MCF 10A (cell line): Measurements from ENCODE around the gene PTPN13. TPM values are rescaled to one million over a fixed set of nuclear protein-coding genes. Genes with fewer than 3 reads are reported as not detected.

Source experiments
- BruUV-seq: library from RNA; stranded (reverse); fragments of 400-500 nt; replicated peaks from 2 replicates; lab custom pipeline; 2021; lab: Mats Ljungman, UMichigan
- CTCF ChIA-PET: fragments of 300-600 bp; sonication (Branson Sonifier 250); formaldehyde crosslinking; extraction: SDS; loops from one replicate; lab custom pipeline; 2021; ENCODE audit warnings: antibody characterized with exemption, inconsistent platforms; lab: Yijun Ruan, JAX
- POLR2A ChIA-PET: fragments of 300-600, 350-650 bp; sonication (Branson Sonifier 250); formaldehyde crosslinking; extraction: SDS; loops from one replicate; lab custom pipeline; 2020; ENCODE audit warnings: antibody characterized with exemption, inconsistent platforms; lab: Yijun Ruan, JAX
- DNase-seq: peaks from one replicate; pipeline ENCODE4 v3.0.0-alpha.2; 2018; ENCODE audit not compliant: unreplicated experiment
- H3K27ac Mint-ChIP-seq: one replicate; pipeline ENCODE4 v1.8.0; 2022; ENCODE audit warnings: mild to moderate bottlenecking, low read depth, mixed read lengths; ENCODE audit not compliant: unreplicated experiment
- H3K27me3 Mint-ChIP-seq: one replicate; pipeline ENCODE4 v1.8.0; 2022; ENCODE audit warnings: mixed read lengths; ENCODE audit not compliant: insufficient read depth, unreplicated experiment
- H3K36me3 Mint-ChIP-seq: one replicate; pipeline ENCODE4 v1.8.0; 2022; ENCODE audit warnings: mild to moderate bottlenecking, moderate library complexity, mixed read lengths; ENCODE audit not compliant: insufficient read depth, unreplicated experiment
- H3K4me1 Mint-ChIP-seq: one replicate; pipeline ENCODE4 v1.8.0; 2022; ENCODE audit warnings: mixed read lengths; ENCODE audit not compliant: insufficient read depth, unreplicated experiment
- H3K4me3 Mint-ChIP-seq: one replicate; pipeline ENCODE4 v1.8.0; 2022; ENCODE audit warnings: mild to moderate bottlenecking, moderate library complexity, mixed read lengths; ENCODE audit not compliant: unreplicated experiment
- H3K9me3 Mint-ChIP-seq: one replicate; pipeline ENCODE4 v1.8.0; 2022; ENCODE audit warnings: mixed read lengths; ENCODE audit not compliant: unreplicated experiment
- CTCF ChIP-seq: fragments of 200-600 bp; IDR thresholded peaks from one replicate; pipeline ENCODE4 v1.8.0; 2022; ENCODE audit warnings: antibody characterized with exemption, mild to moderate bottlenecking; ENCODE audit not compliant: unreplicated experiment
- intact Hi-C: fragments of 100-400 bp; cut with micrococcal nuclease; formaldehyde crosslinking; loops from 2 replicates; pipeline ENCODE4 v1.14.1; 2022
- total RNA-seq: library from RNA; stranded (reverse); gene quantifications from 2 replicates; pipeline ENCODE4 v1.2.3, GENCODE V29; 2022

The PTPN13 gene
- total RNA-seq, 1 experiment from 2014 or later: 28.3 TPM

DNA sequence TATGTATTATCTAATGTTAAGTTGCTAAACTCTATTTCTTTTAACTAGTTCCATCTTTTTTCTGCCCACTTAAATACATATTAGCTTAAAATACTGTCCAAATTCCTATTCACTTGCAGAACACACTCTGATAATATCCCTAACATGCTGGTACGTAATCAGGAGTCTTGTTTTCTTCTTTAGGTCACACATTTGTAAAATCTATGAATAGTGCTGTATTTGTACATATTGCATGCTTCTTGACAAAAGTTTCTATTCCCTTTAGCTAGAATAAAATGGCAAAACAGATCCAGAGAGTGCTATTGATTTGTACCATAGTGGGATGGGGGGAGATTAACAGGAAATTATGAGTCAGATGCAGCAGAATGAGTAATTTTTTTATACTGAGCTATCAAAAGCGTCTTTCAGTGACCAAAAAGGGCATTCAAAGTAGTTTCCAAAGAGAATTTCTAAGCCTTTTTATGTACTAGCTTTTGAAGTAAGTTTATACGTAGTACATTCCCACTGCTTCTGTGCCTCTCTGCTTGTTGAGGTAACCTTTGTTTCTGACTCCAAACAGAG lies 126.5 kb downstream of the PTPN13 start:
- Mint-ChIP-seq H3K9me3 (no peaks in the 10 kb centered on the region), H3K4me1 (no peaks in the 10 kb centered on the region), H3K27me3 (no peaks in the 10 kb centered on the region), H3K36me3 (peaks cover 21% of the 10 kb centered on the region), H3K27ac (no peak overlapping the region), H3K4me3 (no peak overlapping the region)
- no TSS peak for BruUV-seq
- TF ChIP-seq CTCF: no peak
- CTCF ChIA-PET: interaction anchor here (0.6 to 1.9 kb wide), 4 partner anchors 104 to 1523 kb away, joined by 3 to 4 read pairs (median 3); partner anchors contain the start of gene PTPN13
- no peak for DNase-seq
- POLR2A ChIA-PET: interaction anchor here (0.6 to 1.3 kb wide), 4 partner anchors 11 to 215 kb away, joined by 3 to 5 read pairs (median 4); partner anchors contain the start of gene PTPN13
- intact Hi-C loops: no loop called here

GRCh38 chr4:86721412-86721811 lies 127.3 kb downstream of the PTPN13 start:
- Mint-ChIP-seq H3K9me3 (no peaks in the 10 kb centered on the region), H3K36me3 (peaks cover 24% of the 10 kb centered on the region), H3K4me3 (no peak overlapping the region), H3K27ac (no peak overlapping the region), H3K4me1 (no peaks in the 10 kb centered on the region), H3K27me3 (no peaks in the 10 kb centered on the region)
- POLR2A ChIA-PET: interaction anchor here (0.6 to 1.3 kb wide), 3 partner anchors 11 to 216 kb away, joined by 3 to 5 read pairs (median 4); partner anchors contain the start of gene PTPN13
- no peak for DNase-seq
- CTCF ChIA-PET: interaction anchor here (0.6 to 1.9 kb wide), 3 partner anchors 103 to 1183 kb away, joined by 3 to 4 read pairs (median 3); partner anchors contain the start of gene PTPN13
- BruUV-seq: no TSS peak
- no peak for TF ChIP-seq CTCF
- intact Hi-C loops: no loop called here

GRCh38 chr4:86730310-86730709 lies 136.2 kb downstream of the PTPN13 start:
- no peak for TF ChIP-seq CTCF

DNA sequence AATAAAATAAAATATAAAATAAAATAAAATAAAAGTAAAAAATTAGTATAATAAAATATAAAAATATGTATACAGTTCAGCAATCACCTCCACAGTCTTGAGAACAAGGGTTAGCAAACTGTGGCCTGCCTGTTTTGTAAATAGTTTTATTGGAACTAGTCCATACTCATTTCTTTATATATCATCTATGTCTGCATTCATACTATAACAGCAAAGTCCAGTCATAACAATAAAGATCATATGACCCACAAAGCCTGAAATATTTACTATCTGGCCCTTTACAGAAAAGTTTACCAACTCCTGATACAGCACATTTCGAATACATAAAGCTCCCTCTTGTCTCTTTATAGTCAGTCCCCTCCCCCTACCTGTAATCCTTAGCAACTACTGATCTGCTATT lies 143.1 kb downstream of the PTPN13 start:
- no peak overlapping the region for H3K27ac Mint-ChIP-seq
- H3K4me1 Mint-ChIP-seq: no peaks in the 10 kb centered on the region
- H3K9me3 Mint-ChIP-seq: no peaks in the 10 kb centered on the region
- no peak for TF ChIP-seq CTCF
- DNase-seq: no peak
- intact Hi-C loops: no loop called here
- ChIA-PET CTCF (no interaction called here), POLR2A (interaction anchor here (0.6 kb wide), 1 partner anchor 53 kb away, joined by 3 read pairs; no protein-coding TSS in a partner anchor)
- peaks cover 70% of the 10 kb centered on the region for H3K36me3 Mint-ChIP-seq
- no peaks in the 10 kb centered on the region for H3K27me3 Mint-ChIP-seq
- BruUV-seq: no TSS peak
- no peak overlapping the region for H3K4me3 Mint-ChIP-seq

More at GRCh38 chr4:86730310-86730709, 136.2 kb downstream of the PTPN13 start:
- no peaks in the 10 kb centered on the region for H3K27me3 Mint-ChIP-seq
- DNase-seq: no peak
- no peak overlapping the region for H3K4me3 Mint-ChIP-seq
- H3K9me3 Mint-ChIP-seq: no peaks in the 10 kb centered on the region
- no peak overlapping the region for H3K27ac Mint-ChIP-seq
- peaks cover 5% of the 10 kb centered on the region for H3K4me1 Mint-ChIP-seq
- no TSS peak for BruUV-seq
- ChIA-PET CTCF (interaction anchor here (1.1 to 2.2 kb wide), 2 partner anchors 149 to 231 kb away, joined by 4 to 6 read pairs; no protein-coding TSS in a partner anchor), POLR2A (no interaction called here)
- intact Hi-C loops: no loop called here
- peaks cover 37% of the 10 kb centered on the region for H3K36me3 Mint-ChIP-seq
